HG03520 (cell line): ENCODE results near the gene UGT1A8.
"Not testable (repeated sequence)": the region's sequence is repeated elsewhere in the genome, so short reads cannot be mapped to it uniquely, and the experiment has no call there.

Source experiments
- ATAC-seq: cut with Tn5 transposase; IDR thresholded peaks from one replicate; pipeline ENCODE4 v1.9.1; 2021; ENCODE audit warnings: mild to moderate bottlenecking, moderate library complexity; ENCODE audit not compliant: unreplicated experiment

The UGT1A8 gene

DNA sequence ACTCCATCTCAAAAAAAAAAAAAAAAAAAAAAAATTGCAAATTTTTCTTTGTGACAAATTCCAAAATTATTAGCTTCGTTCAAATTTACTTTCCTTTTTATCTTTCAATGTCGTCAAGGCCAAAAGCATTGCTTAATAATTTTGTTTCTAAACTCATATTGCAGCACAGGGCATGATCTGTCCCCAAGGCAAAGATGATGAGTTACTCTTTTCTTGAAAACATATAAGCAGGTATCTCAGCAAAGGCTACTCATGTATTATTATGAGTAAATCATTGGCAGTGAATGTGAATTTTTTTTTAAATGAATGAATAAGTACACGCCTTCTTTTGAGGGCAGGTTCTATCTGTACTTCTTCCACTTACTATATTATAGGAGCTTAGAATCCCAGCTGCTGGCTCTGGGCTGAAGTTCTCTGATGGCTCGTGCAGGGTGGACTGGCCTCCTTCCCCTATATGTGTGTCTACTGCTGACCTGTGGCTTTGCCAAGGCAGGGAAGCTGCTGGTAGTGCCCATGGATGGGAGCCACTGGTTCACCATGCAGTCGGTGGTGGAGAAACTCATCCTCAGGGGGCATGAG lies 64.2 kb downstream of the UGT1A8 start, which contains the start of gene UGT1A7:
TSS of gene UGT1A7 (plus strand) at position 381 of the 579 bp plus-strand sequence. CDS start at position 418, 37 bp downstream.
- no peak for ATAC-seq

DNA sequence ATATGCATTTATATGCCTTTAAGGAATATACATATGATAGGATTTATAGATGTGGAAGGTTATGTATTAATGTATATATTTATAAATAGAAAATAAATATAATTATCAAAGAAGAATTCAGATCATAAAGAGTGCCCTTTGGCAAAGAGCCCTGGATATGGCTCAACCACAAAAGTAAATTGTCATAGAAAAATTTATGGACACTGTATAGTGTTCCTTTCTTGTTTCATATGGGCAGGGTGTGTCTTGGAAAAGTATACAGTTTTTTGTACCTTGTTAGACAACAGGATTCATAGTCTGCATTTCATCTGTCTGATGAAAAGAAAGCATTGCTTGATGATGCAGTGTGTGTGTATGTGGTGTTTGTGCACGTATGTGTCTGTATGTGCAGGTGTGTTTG lies 67.2 kb downstream of the UGT1A8 start:
- no peak for ATAC-seq

DNA sequence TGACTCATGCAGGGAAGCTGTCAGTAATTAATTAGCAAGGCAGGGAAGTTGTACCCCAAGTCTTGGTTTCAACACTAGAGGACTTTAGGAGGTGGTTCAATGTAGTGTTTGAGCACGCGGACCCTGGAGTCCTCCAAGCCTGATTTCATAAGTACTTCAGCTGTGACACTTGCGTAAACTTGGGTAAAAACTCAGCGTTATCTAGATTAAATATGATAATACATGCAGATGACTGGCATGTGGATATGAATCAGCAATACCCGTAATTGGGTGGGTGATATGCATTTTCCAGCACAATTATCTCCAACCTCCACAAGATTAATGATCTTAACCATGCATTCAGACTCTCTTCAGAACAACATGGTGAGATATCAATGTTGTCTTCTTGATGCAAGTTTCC lies 69.5 kb downstream of the UGT1A8 start:
- ATAC-seq: no peak

DNA sequence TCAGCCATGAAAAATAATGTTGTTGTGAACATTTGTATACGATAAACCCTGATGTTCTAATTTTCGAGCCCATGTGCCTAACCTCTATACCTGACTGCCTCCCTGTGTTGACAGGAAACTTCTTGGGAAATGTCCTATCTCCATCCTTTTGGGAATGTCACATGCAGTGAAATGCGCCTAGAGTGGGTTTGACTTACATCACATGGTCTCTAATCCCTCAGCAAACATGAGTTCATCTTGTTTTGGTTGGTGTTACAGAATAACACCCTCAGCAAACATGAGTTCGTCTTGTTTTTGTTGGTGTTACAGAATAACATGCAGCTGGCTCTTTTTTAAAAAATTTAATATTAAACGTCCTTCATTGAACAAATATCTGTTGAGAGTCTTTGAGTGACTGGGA lies 70.9 kb downstream of the UGT1A8 start:
- ATAC-seq: no peak

DNA sequence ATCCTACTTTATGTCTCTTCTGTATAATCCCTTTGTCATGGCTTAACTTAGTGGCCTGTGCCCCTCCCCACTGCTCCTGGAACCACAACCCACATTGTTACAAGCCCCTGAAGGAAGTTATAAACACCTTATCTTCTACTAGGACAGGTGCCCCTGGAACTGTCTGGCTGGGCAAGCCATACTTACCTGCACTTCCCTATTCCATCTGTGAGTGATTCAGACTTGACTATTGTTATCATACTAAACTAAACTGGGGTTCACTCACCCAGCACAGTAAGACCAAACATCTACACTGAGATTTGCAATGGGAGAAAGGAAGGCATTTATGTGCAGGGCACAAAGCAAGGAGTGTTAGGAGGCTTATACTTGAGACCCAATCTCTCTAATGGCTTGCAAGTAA lies 71.6 kb downstream of the UGT1A8 start:
- ATAC-seq: no peak

DNA sequence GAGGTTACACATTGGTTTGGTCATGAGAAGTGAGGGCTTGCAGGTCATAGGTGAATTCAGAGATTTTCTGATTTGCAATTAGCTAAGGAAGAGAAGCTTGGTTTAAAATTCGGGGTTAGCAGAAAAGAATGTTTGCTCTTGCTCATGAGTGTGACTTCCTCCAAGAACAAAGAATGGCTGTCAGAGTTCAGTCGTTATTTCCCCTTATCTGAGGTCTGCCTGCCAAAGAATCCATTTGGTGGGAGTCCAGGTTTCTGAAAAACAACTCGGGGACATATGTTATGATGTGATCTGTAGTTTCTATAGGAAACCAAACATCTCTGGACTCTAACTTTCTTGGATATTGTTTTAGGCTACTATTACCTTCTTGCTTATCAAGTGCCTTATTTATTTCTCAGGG lies 72.1 kb downstream of the UGT1A8 start:
- ATAC-seq: no peak

DNA sequence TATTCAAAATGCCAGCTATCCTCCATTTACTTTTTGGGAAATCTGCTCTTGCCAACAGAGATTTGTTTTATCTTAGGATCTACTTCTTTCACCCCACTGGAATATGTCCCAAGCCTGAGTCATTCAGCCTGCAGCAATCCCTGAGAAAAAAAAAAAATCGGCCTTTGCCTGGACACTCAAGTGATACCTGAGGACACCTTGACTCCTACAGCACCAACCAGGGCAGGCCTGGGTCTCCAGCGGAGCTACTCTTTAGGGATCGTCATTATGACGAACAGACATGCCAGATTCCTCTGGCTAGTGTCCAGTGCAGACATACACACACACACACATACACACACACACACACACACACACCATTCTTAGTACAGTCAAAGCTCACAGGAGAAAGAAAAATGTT lies 73.0 kb downstream of the UGT1A8 start:
- no peak for ATAC-seq

GRCh38 chr2:233691443-233692433 lies 74.3 kb downstream of the UGT1A8 start:
- ATAC-seq: no peak

- no peak for ATAC-seq
These were observed 75.2 kb downstream of the UGT1A8 start, which contains the start of gene UGT1A6 for GRCh38 chr2:233692648-233693047. Gene UGT1A6, plus strand, starts transcription at chr2:233692890. Its CDS starts 115 bp downstream, at chr2:233693005.

- no peak for ATAC-seq
These were observed 76.5 kb downstream of the UGT1A8 start for GRCh38 chr2:233693963-233694362.

- ATAC-seq: no peak
These were observed 81.3 kb downstream of the UGT1A8 start for GRCh38 chr2:233698740-233699139.

- no peak for ATAC-seq
These were observed 82.1 kb downstream of the UGT1A8 start for GRCh38 chr2:233699424-233700027.

DNA sequence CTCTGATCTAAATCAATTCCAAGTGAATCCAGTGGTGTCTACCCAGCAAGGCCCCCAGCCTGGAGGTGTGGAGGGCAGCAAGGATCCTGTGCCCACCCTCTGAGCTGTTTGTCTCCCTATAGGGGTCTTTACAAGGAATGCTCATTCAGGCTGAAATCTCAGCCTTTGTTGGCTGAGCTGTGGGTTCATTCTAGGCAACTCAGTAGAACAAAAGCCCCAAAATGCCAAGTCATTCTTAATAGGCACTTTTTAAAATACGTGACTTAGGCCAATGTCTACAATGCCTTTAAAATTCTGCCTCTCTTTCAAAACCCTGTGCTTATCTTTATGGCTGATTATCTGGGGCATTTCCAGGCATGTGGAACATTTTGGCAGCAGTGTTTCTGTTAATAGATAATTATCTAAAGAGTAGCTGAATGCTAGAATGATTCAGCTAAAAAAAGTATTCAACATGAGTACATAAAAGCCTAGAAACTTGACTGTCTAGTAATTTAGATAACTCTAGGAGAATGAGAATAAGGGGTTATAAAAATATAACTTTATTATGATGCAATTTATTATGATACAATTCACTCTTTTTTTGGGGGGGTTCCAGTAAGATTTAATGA lies 82.7 kb downstream of the UGT1A8 start:
- ATAC-seq: no peak

- not testable (repeated sequence) for ATAC-seq
These were observed 83.4 kb downstream of the UGT1A8 start for GRCh38 chr2:233700842-233701241.

- no peak for ATAC-seq
These were observed 84.8 kb downstream of the UGT1A8 start for GRCh38 chr2:233702238-233702637.

- no peak for ATAC-seq
These were observed 88.6 kb downstream of the UGT1A8 start for GRCh38 chr2:233705911-233706506.

- no peak for ATAC-seq
These were observed 89.3 kb downstream of the UGT1A8 start for GRCh38 chr2:233706720-233707119.

DNA sequence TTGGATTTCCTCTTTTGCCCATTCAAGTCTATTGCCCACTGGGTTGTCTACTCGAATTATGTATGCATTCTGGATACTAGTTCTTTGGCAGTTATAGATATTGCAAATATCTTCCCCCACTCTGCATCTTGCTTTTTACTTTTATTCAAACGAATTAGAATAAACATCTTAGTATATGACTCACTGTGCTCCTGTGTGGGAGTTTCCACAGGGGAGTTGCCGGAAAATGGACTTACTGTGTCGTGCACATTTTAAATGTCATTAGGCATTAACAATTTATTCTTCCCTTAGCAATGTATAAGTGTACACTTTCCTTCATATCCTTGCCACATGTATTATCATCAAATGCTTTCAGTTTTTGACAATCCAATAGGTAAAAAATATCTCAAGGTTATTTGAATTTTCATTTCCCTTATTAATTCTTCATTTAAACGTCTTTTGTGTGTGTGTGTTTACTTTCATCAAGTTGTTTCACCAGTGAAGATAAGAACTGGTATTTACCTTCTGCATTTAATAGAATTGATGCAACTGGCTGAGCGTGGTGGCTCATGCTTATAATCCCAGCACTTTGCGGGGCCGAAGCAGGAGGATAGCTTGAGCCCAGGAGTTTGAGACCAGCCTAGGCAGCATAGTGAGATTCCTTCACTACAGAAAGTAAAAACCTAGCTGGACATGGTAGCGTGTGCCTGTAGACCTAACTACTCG lies 90.7 kb downstream of the UGT1A8 start:
- no peak for ATAC-seq

GRCh38 chr2:233708942-233709341 lies 91.5 kb downstream of the UGT1A8 start:
- ATAC-seq: no peak
